ENCODE results near the gene TFDP1.

DNA sequence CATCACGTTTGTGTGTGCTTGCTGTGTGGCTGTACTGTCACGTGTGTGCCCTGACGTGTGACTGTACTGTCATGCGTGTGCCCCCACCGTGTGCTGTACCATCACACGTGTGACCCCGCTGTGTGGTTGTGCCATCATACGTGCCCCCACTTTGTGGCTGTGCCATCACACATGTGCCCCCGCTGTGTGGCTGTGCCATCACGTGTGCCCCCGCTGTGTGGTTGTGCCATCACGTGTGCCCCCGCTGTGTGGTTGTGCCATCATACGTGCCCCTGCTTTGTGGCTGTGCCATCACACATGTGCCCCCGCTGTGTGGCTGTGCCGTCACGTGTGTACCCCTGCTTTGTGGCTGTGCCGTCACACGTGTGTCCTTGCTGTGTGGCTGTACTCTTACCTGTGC, 25.7 kb downstream of the TFDP1 start:
- TF ChIP-seq POLR2A (IDR thresholded peaks at IDR 0.05; ENCODE audit: low read depth, low read length) (no peak), RAD21 (IDR thresholded peaks at IDR 0.05; ENCODE audit: low read length) (no peak), RCOR1 (IDR thresholded peaks at IDR 0.05; ENCODE audit: insufficient replicate concordance, low read length) (no peak)
- TF ChIP-seq, protein P1, sequence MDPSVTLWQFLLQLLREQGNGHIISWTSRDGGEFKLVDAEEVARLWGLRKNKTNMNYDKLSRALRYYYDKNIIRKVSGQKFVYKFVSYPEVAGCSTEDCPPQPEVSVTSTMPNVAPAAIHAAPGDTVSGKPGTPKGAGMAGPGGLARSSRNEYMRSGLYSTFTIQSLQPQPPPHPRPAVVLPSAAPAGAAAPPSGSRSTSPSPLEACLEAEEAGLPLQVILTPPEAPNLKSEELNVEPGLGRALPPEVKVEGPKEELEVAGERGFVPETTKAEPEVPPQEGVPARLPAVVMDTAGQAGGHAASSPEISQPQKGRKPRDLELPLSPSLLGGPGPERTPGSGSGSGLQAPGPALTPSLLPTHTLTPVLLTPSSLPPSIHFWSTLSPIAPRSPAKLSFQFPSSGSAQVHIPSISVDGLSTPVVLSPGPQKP (IDR thresholded peaks at IDR 0.05; ENCODE audit: borderline replicate concordance, low read depth, low read length), result no peak
- TF ChIP-seq, protein P2, sequence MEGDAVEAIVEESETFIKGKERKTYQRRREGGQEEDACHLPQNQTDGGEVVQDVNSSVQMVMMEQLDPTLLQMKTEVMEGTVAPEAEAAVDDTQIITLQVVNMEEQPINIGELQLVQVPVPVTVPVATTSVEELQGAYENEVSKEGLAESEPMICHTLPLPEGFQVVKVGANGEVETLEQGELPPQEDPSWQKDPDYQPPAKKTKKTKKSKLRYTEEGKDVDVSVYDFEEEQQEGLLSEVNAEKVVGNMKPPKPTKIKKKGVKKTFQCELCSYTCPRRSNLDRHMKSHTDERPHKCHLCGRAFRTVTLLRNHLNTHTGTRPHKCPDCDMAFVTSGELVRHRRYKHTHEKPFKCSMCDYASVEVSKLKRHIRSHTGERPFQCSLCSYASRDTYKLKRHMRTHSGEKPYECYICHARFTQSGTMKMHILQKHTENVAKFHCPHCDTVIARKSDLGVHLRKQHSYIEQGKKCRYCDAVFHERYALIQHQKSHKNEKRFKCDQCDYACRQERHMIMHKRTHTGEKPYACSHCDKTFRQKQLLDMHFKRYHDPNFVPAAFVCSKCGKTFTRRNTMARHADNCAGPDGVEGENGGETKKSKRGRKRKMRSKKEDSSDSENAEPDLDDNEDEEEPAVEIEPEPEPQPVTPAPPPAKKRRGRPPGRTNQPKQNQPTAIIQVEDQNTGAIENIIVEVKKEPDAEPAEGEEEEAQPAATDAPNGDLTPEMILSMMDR (conservative IDR thresholded peaks at IDR 0.05; ENCODE audit: low read depth, low read length), result no peak
- TF ChIP-seq, protein P3, sequence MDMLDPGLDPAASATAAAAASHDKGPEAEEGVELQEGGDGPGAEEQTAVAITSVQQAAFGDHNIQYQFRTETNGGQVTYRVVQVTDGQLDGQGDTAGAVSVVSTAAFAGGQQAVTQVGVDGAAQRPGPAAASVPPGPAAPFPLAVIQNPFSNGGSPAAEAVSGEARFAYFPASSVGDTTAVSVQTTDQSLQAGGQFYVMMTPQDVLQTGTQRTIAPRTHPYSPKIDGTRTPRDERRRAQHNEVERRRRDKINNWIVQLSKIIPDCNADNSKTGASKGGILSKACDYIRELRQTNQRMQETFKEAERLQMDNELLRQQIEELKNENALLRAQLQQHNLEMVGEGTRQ (IDR thresholded peaks at IDR 0.05; ENCODE audit: low read depth, low read length), result no peak
